GDM1 (cell line): ENCODE data around the gene LIMA1.

Experiments used
- DNase-seq: peaks from one replicate; lab custom pipeline; 2025; lab: John Stamatoyannopoulos, UW

Gene LIMA1

GRCh38 chr12:50129290-50129689 is 154.0 kb downstream of the LIMA1 start:
- DNase-seq = no peak

- DNase-seq = no peak
Measured at GRCh38 chr12:50127546-50127945, 155.8 kb downstream of the LIMA1 start.
